ENCODE data around the gene QRSL1.

DNA sequence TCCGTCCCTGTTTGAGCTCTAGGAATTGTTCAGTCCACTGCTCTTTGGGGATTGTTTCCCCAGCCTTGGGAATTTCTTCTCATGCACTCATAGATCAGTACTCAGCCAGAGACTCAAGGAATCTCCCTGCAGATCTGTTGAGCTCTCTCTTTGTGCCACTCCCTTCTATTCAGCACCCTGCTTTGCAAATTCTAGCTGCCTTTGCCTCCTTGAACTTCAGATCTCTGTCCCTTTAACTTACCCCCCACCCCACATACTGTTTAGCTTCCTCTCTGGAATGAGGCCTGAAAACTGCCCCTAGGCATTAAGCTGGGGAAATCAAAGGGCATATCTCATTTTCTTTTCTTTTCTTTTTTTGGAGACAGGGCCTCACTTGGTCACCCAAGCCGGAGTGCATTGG, 30.5 kb downstream of the QRSL1 start:
- no peak for TF ChIP-seq EZH2phosphoT487 (IDR thresholded peaks at IDR 0.05; ENCODE audit: insufficient read depth, low read depth)
- no peak for TF ChIP-seq EZH2 (IDR thresholded peaks at IDR 0.05; ENCODE audit: insufficient read depth, poor library complexity, severe bottlenecking)

All from GM23248 (cell line).